Panc1 (cell line): Measurements from ENCODE around the gene TEDC1. TPM values are rescaled to one million over a fixed set of nuclear protein-coding genes. Genes with fewer than 3 reads are reported as not detected.
A peak's percentile ranks its signal among the peaks of the same experiment; 100 is the strongest.

Experiments
- ATAC-seq: fragments of 200-7000 bp; cut with Tn5 transposase; 2 replicates; pipeline ENCODE4 v1.9.1; 2020; ENCODE audit warnings: mild to moderate bottlenecking, moderate library complexity
- BruUV-seq: library from RNA; stranded (reverse); fragments of 400-500 nt; replicated peaks from 2 replicates; lab custom pipeline; 2021; lab: Mats Ljungman, UMichigan
- CTCF ChIA-PET: fragments of 300-600 bp; sonication (Branson Sonifier 250); formaldehyde crosslinking; loops from one replicate; lab custom pipeline; 2022; ENCODE audit warnings: antibody characterized with exemption; lab: Charles Lee
- POLR2A ChIA-PET: fragments of 300-600 bp; sonication (Branson Sonifier 250); formaldehyde crosslinking; loops from one replicate; lab custom pipeline; 2022; ENCODE audit warnings: antibody characterized with exemption; lab: Charles Lee
- DNase-seq: peaks from one replicate; pipeline ENCODE4 v3.0.0-alpha.2; 2010; ENCODE audit warnings: low read depth, low spot score
- H3K27ac ChIP-seq: 2 replicates; pipeline ENCODE4 v1.5.1; 2011; ENCODE audit warnings: mild to moderate bottlenecking, low read length, inconsistent platforms
- H3K27me3 ChIP-seq: fragments of 200-500 bp; sonication (Bioruptor generic); 2 replicates; pipeline ENCODE4 v1.6.0; 2014; ENCODE audit warnings: low read length, inconsistent platforms; ENCODE audit not compliant: control insufficient read depth, insufficient read depth
- H3K36me3 ChIP-seq: fragments of 200-500 bp; sonication (Bioruptor generic); 2 replicates; pipeline ENCODE4 v1.5.1; 2014; ENCODE audit warnings: inconsistent platforms, mild to moderate bottlenecking, low read length, moderate library complexity; ENCODE audit not compliant: control insufficient read depth, insufficient read depth
- H3K4me1 ChIP-seq: 2 replicates; pipeline ENCODE4 v1.5.1; 2011; ENCODE audit warnings: inconsistent platforms, mild to moderate bottlenecking, low read length, moderate library complexity; ENCODE audit not compliant: control insufficient read depth, insufficient read depth
- H3K4me3 ChIP-seq, 2 experiments: 2 replicates each; pipeline ENCODE4 v1.5.1; 2011 to 2012; ENCODE audit warnings: low read depth in 2 of 2, low read length in 2 of 2, mild to moderate bottlenecking in 2 of 2, inconsistent platforms in 1 of 2, moderate library complexity in 1 of 2
- H3K9me3 ChIP-seq: fragments of 200-500 bp; sonication (Bioruptor generic); 2 replicates; pipeline ENCODE4 v1.5.1; 2014; ENCODE audit warnings: low read depth, mild to moderate bottlenecking, inconsistent platforms, low read length, moderate library complexity; ENCODE audit not compliant: control insufficient read depth, insufficient read depth
- CTCF ChIP-seq: fragments of 450-650 bp; IDR thresholded peaks from 2 replicates; pipeline ENCODE4 v1.5.1; 2017; ENCODE audit warnings: mild to moderate bottlenecking
- POLR2AphosphoS5 ChIP-seq: IDR thresholded peaks from 2 replicates; pipeline ENCODE4 v1.6.1; 2012; ENCODE audit warnings: mild to moderate bottlenecking, low read depth, low read length, moderate library complexity
- REST ChIP-seq, 2 experiments: IDR thresholded peaks; 2 replicates each; pipeline ENCODE4 v1.6.1; 2011 to 2012; ENCODE audit warnings: low read depth in 2 of 2, control low read depth in 1 of 2, low read length in 1 of 2, mild to moderate bottlenecking in 1 of 2, moderate library complexity in 1 of 2; ENCODE audit not compliant: insufficient read depth in 1 of 2
- SIN3A ChIP-seq: IDR thresholded peaks from 2 replicates; pipeline ENCODE4 v1.6.1; 2012; ENCODE audit warnings: low read depth, mild to moderate bottlenecking, low read length, moderate library complexity, borderline replicate concordance; ENCODE audit not compliant: insufficient read depth
- TCF7L2 ChIP-seq: IDR thresholded peaks from 2 replicates; pipeline ENCODE4 v1.6.1; 2011; ENCODE audit warnings: mild to moderate bottlenecking, low read depth, low read length, inconsistent platforms
- in situ Hi-C: cut with HindIII; loops from 2 replicates; pipeline ENCODE4 v1.10.0; 2016; ENCODE audit warnings: low sequenced_read_pairs, low pct_unique_long_range_greater_than_20kb
- intact Hi-C: fragments of 100-400 bp; cut with micrococcal nuclease; formaldehyde crosslinking; loops from one replicate; pipeline ENCODE4 v1.10.0; 2022; ENCODE audit not compliant: unreplicated experiment
- total RNA-seq: library from RNA; stranded (reverse); gene quantifications from one replicate; pipeline ENCODE4 v1.2.1, GENCODE V29; 2021; ENCODE audit not compliant: unreplicated experiment

Gene TEDC1
- total RNA-seq, 1 experiment from 2014 or later: 47.8 TPM

- Histone ChIP-seq H3K4me1 (peaks cover 7% of the 10 kb centered on the region), H3K36me3 (no peaks in the 10 kb centered on the region; the same call in 1 of the 2 replicates), H3K27ac (peak overlapping the region; percentile 54; the same call in 1 of the 2 replicates), H3K27me3 (no peaks in the 10 kb centered on the region), H3K4me3 (peak overlapping the region; percentile 55 to 58), H3K9me3 (no peaks in the 10 kb centered on the region)
- in situ Hi-C loops (no loop called here), intact Hi-C loops (no loop called here)
- ATAC-seq (peak; percentile 14), DNase-seq (no peak)
- ChIA-PET CTCF (interaction anchor here (1.6 kb wide), 1 partner anchor 11 kb away, joined by 4 read pairs; no protein-coding TSS in a partner anchor), POLR2A (interaction anchor here (0.7 kb wide), 1 partner anchor 11 kb away, joined by 21 read pairs; no protein-coding TSS in a partner anchor)
- TSS peak; percentile 28 for BruUV-seq
- TF ChIP-seq TCF7L2 (no peak; the same call in 1 of the 2 replicates), POLR2AphosphoS5 (peak; percentile 1; the same call in 1 of the 2 replicates), SIN3A (peak; percentile 86; the same call in 1 of the 2 replicates)
Observed at GRCh38 chr14:105491366-105491973, 424 bp downstream of the TEDC1 start.

- in situ Hi-C loops (no loop called here), intact Hi-C loops (no loop called here)
- POLR2A ChIA-PET: interaction anchor here (0.6 to 0.7 kb wide), 2 partner anchors 12 to 14 kb away, joined by 6 to 21 read pairs; no protein-coding TSS in a partner anchor
- DNase-seq (no peak), ATAC-seq (no peak)
- Histone ChIP-seq H3K27ac (peak overlapping the region; percentile 34; the same call in 1 of the 2 replicates), H3K9me3 (no peaks in the 10 kb centered on the region), H3K4me3 (peak overlapping the region; percentile 55 to 58), H3K4me1 (peaks cover 7% of the 10 kb centered on the region), H3K36me3 (no peaks in the 10 kb centered on the region; the same call in 1 of the 2 replicates), H3K27me3 (no peaks in the 10 kb centered on the region)
- CTCF ChIA-PET: interaction anchor here (1.6 kb wide), 1 partner anchor 12 kb away, joined by 4 read pairs; no protein-coding TSS in a partner anchor
- no TSS peak for BruUV-seq
- TF ChIP-seq SIN3A (no peak), TCF7L2 (no peak), POLR2AphosphoS5 (no peak), REST (IDR thresholded peaks at IDR 0.05; ENCODE audit: insufficient read depth in 1 of 2, low read depth in 2 of 2, low read length in 1 of 2) (no peak), CTCF (no peak)
Observed at GRCh38 chr14:105492031-105492970, 1.3 kb downstream of the TEDC1 start.
